K562 (cell line): Measurements from ENCODE around the gene KCP. TPM values are rescaled to one million over a fixed set of nuclear protein-coding genes. Genes with fewer than 3 reads are reported as not detected.

ENCODE experiments used
- BRCA1 ChIP-seq, 2 experiments: fragments of 450-650 bp in 1 of 2; sonication (generic) in 1 of 2; formaldehyde crosslinking in 1 of 2; IDR thresholded peaks; 2 replicates each; pipeline versions ENCODE4 v1.5.0 to v1.6.1; 2017 to 2020; ENCODE audit warnings: mild to moderate bottlenecking in 1 of 2, missing genetic modification reagents in 1 of 2
- HMG20B ChIP-seq: fragments of 250-450 bp; sonication (Bioruptor Pico); IDR thresholded peaks from 2 replicates; pipeline ENCODE4 v1.5.0; 2021; ENCODE audit warnings: mild to moderate bottlenecking
- KLF10 ChIP-seq: fragments of 250-450 bp; sonication (Bioruptor Pico); IDR thresholded peaks from 2 replicates; pipeline ENCODE4 v1.6.1; 2021; ENCODE audit warnings: matching md5 sums
- MEF2D ChIP-seq: conservative IDR thresholded peaks from 2 replicates; pipeline ENCODE4 v1.6.1; 2016; ENCODE audit warnings: low read depth, missing genetic modification characterization, missing compliant biosample characterization
- NFE2L1 ChIP-seq: fragments of 450-650 bp; IDR thresholded peaks from 2 replicates; pipeline ENCODE4 v1.6.1; 2016; ENCODE audit warnings: missing genetic modification characterization, low read depth, mild to moderate bottlenecking, missing compliant biosample characterization, moderate library complexity, borderline replicate concordance
- NR2F6 ChIP-seq: fragments of 450-650 bp; formaldehyde crosslinking; IDR thresholded peaks from 2 replicates; pipeline ENCODE4 v1.4.0; 2020; ENCODE audit warnings: mild to moderate bottlenecking
- YBX1 ChIP-seq: fragments of 450-650 bp; IDR thresholded peaks from 2 replicates; pipeline ENCODE4 v1.7.1; 2016; ENCODE audit warnings: mild to moderate bottlenecking
- polyA plus RNA-seq, 8 experiments: library from polyadenylated mRNA; depleted of rRNA in 4 of 8; stranded (reverse) in 5 of 8; unstranded in 3 of 8; fragments of >200 nt; fragmentation: Nextera tagmentation in 2 of 8; fragmentation: Illumina TruSeq in 1 of 8; extraction: Ambion mirVana in 2 of 8; extraction: Trizol in 1 of 8; gene quantifications; 2 replicates each; pipeline versions ENCODE4 v1.2.1 to v1.2.3, GENCODE V29; 2011 to 2014; ENCODE audit warnings: inconsistent platforms in 1 of 8, missing spikeins in 1 of 8
- total RNA-seq, 7 experiments: library from RNA; depleted of rRNA in 6 of 7; stranded (reverse); fragments of >200 nt in 6 of 7; fragmentation: Illumina TruSeq in 2 of 7; extraction: Trizol in 2 of 7; gene quantifications; 2 replicates each; pipeline versions ENCODE4 v1.2.1 to v1.2.3, GENCODE V29; 2011 to 2021; ENCODE audit warnings: low replicate concordance in 1 of 7
- TF ChIP-seq, protein P1 (sequence below): fragments of 250-450 bp; sonication (Bioruptor Pico); IDR thresholded peaks from 2 replicates; pipeline ENCODE4 v1.8.0; 2022; ENCODE audit warnings: moderate library complexity, mild to moderate bottlenecking, inconsistent platforms
- TF ChIP-seq, protein P2 (sequence below): fragments of 250-450 bp; sonication (Bioruptor Pico); IDR thresholded peaks from 2 replicates; pipeline ENCODE4 v1.4.0; 2020; ENCODE audit warnings: mild to moderate bottlenecking, moderate library complexity
- TF ChIP-seq, protein P3 (sequence below): conservative IDR thresholded peaks from 2 replicates; pipeline ENCODE4 v1.6.1; 2011; ENCODE audit warnings: low read depth, mild to moderate bottlenecking, low read length; ENCODE audit not compliant: control insufficient read depth
- TF ChIP-seq, protein P4 (sequence below): fragments of 250-450 bp; sonication (Bioruptor Pico); IDR thresholded peaks from 2 replicates; pipeline ENCODE4 v1.4.0; 2020
- TF ChIP-seq, protein P5 (sequence below): fragments of 250-450 bp; sonication (Bioruptor Pico); IDR thresholded peaks from 2 replicates; pipeline ENCODE4 v1.5.0; 2020; ENCODE audit warnings: mild to moderate bottlenecking

The KCP gene
- total and polyA plus RNA-seq, 9 of the 15 experiments (the other 6 are each of a cell fraction or from before 2014, with no cell fraction given) = 0.06 to 0.17 (median 0.12) TPM; not detected in 3

DNA sequence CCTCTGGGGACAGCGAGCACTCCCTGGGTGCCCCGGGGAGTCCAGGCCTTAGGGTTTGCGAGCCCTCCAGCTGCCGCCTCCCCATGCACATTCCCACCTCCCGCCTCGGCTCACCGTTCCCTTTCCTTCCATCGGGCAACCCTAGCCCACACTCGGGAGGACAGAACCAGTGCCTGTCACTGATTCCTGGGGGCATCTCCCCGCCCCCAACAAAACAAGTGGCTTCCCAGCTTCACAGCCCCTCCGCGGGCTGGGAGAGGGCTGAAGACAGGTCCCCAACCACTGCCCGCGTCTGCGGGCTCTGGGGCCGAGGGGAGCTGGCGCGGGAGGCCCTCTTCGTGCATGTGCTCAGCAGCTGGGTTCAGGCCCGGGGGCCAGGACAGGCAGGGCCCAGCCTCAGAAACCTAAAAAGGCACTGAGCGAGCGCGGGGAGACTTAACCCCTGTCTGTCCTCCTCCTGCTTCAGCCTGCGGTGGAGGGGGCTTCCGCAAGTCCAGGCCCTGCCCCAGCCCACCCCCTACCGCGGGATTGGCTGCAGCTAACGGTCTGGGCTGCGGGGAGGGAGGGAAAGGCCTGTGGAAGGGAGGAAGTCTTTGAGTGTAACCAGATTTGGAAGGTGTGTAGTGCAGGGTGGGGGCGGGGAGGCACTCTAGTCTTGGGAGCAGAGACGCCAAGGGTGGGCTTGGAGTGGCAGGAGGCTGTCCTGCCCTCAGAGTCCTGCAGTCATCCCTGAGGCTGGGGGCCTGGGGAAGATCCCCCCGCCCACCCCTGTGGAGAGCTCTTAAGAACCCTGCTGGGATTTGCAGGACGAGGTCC, 79.1 kb downstream of the KCP start (continued):
- TF ChIP-seq NFE2L1 (tag) = no peak
- TF ChIP-seq HMG20B (CRISPR knock-in tag) = peak; percentile 49; the same call in 1 of the 2 replicates
- peak; percentile 24; the same call in 1 of the 2 replicates for TF ChIP-seq KLF10 (CRISPR knock-in tag)
- TF ChIP-seq, protein P1, sequence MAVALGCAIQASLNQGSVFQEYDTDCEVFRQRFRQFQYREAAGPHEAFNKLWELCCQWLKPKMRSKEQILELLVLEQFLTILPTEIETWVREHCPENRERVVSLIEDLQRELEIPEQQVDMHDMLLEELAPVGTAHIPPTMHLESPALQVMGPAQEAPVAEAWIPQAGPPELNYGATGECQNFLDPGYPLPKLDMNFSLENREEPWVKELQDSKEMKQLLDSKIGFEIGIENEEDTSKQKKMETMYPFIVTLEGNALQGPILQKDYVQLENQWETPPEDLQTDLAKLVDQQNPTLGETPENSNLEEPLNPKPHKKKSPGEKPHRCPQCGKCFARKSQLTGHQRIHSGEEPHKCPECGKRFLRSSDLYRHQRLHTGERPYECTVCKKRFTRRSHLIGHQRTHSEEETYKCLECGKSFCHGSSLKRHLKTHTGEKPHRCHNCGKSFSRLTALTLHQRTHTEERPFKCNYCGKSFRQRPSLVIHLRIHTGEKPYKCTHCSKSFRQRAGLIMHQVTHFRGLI (CRISPR knock-in tag) = no peak
- TF ChIP-seq, protein P2, sequence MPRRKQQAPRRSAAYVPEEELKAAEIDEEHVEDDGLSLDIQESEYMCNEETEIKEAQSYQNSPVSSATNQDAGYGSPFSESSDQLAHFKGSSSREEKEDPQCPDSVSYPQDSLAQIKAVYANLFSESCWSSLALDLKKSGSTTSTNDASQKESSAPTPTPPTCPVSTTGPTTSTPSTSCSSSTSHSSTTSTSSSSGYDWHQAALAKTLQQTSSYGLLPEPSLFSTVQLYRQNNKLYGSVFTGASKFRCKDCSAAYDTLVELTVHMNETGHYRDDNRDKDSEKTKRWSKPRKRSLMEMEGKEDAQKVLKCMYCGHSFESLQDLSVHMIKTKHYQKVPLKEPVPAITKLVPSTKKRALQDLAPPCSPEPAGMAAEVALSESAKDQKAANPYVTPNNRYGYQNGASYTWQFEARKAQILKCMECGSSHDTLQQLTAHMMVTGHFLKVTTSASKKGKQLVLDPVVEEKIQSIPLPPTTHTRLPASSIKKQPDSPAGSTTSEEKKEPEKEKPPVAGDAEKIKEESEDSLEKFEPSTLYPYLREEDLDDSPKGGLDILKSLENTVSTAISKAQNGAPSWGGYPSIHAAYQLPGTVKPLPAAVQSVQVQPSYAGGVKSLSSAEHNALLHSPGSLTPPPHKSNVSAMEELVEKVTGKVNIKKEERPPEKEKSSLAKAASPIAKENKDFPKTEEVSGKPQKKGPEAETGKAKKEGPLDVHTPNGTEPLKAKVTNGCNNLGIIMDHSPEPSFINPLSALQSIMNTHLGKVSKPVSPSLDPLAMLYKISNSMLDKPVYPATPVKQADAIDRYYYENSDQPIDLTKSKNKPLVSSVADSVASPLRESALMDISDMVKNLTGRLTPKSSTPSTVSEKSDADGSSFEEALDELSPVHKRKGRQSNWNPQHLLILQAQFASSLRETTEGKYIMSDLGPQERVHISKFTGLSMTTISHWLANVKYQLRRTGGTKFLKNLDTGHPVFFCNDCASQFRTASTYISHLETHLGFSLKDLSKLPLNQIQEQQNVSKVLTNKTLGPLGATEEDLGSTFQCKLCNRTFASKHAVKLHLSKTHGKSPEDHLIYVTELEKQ (CRISPR knock-in tag) = 0 out of 2 replicates have a peak, but pooled peaks have one; percentile 53
- TF ChIP-seq, protein P3, sequence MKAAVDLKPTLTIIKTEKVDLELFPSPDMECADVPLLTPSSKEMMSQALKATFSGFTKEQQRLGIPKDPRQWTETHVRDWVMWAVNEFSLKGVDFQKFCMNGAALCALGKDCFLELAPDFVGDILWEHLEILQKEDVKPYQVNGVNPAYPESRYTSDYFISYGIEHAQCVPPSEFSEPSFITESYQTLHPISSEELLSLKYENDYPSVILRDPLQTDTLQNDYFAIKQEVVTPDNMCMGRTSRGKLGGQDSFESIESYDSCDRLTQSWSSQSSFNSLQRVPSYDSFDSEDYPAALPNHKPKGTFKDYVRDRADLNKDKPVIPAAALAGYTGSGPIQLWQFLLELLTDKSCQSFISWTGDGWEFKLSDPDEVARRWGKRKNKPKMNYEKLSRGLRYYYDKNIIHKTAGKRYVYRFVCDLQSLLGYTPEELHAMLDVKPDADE = peak; percentile 51
- TF ChIP-seq YBX1 = no peak
- TF ChIP-seq NR2F6 = 0 out of 2 replicates have a peak, but pooled peaks have one; percentile 37
- TF ChIP-seq, protein P4, sequence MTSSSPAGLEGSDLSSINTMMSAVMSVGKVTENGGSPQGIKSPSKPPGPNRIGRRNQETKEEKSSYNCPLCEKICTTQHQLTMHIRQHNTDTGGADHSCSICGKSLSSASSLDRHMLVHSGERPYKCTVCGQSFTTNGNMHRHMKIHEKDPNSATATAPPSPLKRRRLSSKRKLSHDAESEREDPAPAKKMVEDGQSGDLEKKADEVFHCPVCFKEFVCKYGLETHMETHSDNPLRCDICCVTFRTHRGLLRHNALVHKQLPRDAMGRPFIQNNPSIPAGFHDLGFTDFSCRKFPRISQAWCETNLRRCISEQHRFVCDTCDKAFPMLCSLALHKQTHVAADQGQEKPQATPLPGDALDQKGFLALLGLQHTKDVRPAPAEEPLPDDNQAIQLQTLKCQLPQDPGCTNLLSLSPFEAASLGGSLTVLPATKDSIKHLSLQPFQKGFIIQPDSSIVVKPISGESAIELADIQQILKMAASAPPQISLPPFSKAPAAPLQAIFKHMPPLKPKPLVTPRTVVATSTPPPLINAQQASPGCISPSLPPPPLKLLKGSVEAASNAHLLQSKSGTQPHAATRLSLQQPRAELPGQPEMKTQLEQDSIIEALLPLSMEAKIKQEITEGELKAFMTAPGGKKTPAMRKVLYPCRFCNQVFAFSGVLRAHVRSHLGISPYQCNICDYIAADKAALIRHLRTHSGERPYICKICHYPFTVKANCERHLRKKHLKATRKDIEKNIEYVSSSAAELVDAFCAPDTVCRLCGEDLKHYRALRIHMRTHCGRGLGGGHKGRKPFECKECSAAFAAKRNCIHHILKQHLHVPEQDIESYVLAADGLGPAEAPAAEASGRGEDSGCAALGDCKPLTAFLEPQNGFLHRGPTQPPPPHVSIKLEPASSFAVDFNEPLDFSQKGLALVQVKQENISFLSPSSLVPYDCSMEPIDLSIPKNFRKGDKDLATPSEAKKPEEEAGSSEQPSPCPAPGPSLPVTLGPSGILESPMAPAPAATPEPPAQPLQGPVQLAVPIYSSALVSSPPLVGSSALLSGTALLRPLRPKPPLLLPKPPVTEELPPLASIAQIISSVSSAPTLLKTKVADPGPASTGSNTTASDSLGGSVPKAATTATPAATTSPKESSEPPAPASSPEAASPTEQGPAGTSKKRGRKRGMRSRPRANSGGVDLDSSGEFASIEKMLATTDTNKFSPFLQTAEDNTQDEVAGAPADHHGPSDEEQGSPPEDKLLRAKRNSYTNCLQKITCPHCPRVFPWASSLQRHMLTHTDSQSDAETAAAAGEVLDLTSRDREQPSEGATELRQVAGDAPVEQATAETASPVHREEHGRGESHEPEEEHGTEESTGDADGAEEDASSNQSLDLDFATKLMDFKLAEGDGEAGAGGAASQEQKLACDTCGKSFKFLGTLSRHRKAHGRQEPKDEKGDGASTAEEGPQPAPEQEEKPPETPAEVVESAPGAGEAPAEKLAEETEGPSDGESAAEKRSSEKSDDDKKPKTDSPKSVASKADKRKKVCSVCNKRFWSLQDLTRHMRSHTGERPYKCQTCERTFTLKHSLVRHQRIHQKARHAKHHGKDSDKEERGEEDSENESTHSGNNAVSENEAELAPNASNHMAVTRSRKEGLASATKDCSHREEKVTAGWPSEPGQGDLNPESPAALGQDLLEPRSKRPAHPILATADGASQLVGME (CRISPR knock-in tag) = peak; percentile 88
- TF ChIP-seq, protein P5, sequence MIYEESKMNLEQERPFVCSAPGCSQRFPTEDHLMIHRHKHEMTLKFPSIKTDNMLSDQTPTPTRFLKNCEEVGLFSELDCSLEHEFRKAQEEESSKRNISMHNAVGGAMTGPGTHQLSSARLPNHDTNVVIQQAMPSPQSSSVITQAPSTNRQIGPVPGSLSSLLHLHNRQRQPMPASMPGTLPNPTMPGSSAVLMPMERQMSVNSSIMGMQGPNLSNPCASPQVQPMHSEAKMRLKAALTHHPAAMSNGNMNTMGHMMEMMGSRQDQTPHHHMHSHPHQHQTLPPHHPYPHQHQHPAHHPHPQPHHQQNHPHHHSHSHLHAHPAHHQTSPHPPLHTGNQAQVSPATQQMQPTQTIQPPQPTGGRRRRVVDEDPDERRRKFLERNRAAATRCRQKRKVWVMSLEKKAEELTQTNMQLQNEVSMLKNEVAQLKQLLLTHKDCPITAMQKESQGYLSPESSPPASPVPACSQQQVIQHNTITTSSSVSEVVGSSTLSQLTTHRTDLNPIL (CRISPR knock-in tag) = no peak
- no peak for TF ChIP-seq BRCA1 (IDR thresholded peaks at IDR 0.05)
- no peak for TF ChIP-seq BRCA1 (CRISPR knock-in tag; IDR thresholded peaks at IDR 0.05)
- no peak for TF ChIP-seq MEF2D (tag)
